NB4 (cell line): ENCODE results near the gene FAM171A1.

Experiments used
- MYC ChIP-seq: IDR thresholded peaks from 2 replicates; pipeline ENCODE4 v1.6.1; 2011; ENCODE audit warnings: low read depth, low read length
- POLR2A ChIP-seq: IDR thresholded peaks from 2 replicates; pipeline ENCODE4 v1.6.1; 2011; ENCODE audit warnings: mild to moderate bottlenecking; ENCODE audit not compliant: insufficient read length; ENCODE audit errors: extremely low read depth
- TF ChIP-seq, protein P1 (sequence below): IDR thresholded peaks from one replicate; pipeline ENCODE4 v1.5.1; 2012; ENCODE audit warnings: low read depth, low read length
- TF ChIP-seq, protein P2 (sequence below): IDR thresholded peaks from 2 replicates; pipeline ENCODE4 v1.6.1; 2011; ENCODE audit warnings: low read depth, low read length

DNA sequence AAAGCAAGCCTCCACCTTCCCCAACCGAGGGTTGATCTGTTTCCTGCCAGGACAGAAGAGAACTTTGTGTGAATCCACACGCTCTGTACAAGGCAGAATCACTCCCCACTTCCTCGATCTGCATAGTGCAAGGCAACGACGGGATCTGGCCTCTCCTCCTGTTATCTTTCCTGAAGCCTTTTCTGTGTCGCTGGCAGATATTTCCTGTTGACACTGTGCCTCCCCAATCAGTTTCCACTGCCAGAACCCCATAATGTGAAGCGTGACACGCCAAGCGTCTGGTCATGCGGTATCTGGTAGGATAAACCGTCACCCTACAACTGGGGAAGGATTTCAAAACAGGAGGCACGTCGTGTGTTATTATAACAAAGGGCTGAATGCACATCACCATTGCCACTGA lies 57.2 kb downstream of the FAM171A1 start:
- TF ChIP-seq MYC (no peak), POLR2A (no peak)
- TF ChIP-seq, protein P1, sequence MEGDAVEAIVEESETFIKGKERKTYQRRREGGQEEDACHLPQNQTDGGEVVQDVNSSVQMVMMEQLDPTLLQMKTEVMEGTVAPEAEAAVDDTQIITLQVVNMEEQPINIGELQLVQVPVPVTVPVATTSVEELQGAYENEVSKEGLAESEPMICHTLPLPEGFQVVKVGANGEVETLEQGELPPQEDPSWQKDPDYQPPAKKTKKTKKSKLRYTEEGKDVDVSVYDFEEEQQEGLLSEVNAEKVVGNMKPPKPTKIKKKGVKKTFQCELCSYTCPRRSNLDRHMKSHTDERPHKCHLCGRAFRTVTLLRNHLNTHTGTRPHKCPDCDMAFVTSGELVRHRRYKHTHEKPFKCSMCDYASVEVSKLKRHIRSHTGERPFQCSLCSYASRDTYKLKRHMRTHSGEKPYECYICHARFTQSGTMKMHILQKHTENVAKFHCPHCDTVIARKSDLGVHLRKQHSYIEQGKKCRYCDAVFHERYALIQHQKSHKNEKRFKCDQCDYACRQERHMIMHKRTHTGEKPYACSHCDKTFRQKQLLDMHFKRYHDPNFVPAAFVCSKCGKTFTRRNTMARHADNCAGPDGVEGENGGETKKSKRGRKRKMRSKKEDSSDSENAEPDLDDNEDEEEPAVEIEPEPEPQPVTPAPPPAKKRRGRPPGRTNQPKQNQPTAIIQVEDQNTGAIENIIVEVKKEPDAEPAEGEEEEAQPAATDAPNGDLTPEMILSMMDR: no peak
- TF ChIP-seq, protein P2, sequence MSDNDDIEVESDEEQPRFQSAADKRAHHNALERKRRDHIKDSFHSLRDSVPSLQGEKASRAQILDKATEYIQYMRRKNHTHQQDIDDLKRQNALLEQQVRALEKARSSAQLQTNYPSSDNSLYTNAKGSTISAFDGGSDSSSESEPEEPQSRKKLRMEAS: no peak
